Measurements from ENCODE around the gene GPRC5C. TPM values are rescaled to one million over a fixed set of nuclear protein-coding genes. Genes with fewer than 3 reads are reported as not detected.

GPRC5C gene
- total RNA-seq, 1 donor from 2014 or later, result 62.9 TPM

GRCh38 chr17:74446551-74447500 is 14.9 kb downstream of the GPRC5C start:
- intact Hi-C loops (cut with DNase I), result no loop called here
- ATAC-seq (no peak), DNase-seq (ENCODE audit: low spot score) (no peak)

GRCh38 chr17:74447628-74448159 is 15.8 kb downstream of the GPRC5C start:
- intact Hi-C loops (cut with DNase I), result no loop called here
- DNase-seq (ENCODE audit: low spot score) (no peak), ATAC-seq (no peak)

- intact Hi-C loops (cut with DNase I), result no loop called here
- ATAC-seq (peak; percentile 4), DNase-seq (ENCODE audit: low spot score) (no peak)
Measured at GRCh38 chr17:74448756-74449155, 16.9 kb downstream of the GPRC5C start.

- intact Hi-C loops (cut with DNase I), result no loop called here
- ATAC-seq (no peak), DNase-seq (ENCODE audit: low spot score) (no peak)
Measured at GRCh38 chr17:74449306-74449705, 17.4 kb downstream of the GPRC5C start.

- intact Hi-C loops (cut with DNase I), result no loop called here
- ATAC-seq (no peak), DNase-seq (ENCODE audit: low spot score) (no peak)
Measured at GRCh38 chr17:74449773-74450172, 17.9 kb downstream of the GPRC5C start.

GRCh38 chr17:74450231-74450630 is 18.3 kb downstream of the GPRC5C start:
- DNase-seq (ENCODE audit: low spot score), result no peak
- intact Hi-C loops (cut with DNase I), result no loop called here
- ATAC-seq, result no peak

GRCh38 chr17:74450925-74451403 is 19.1 kb downstream of the GPRC5C start:
- intact Hi-C loops (cut with DNase I), result no loop called here
- no peak for DNase-seq (ENCODE audit: low spot score)
- no peak for ATAC-seq

GRCh38 chr17:74451557-74451956 is 19.7 kb downstream of the GPRC5C start:
- DNase-seq (ENCODE audit: low spot score) (no peak), ATAC-seq (no peak)
- intact Hi-C loops (cut with DNase I), result no loop called here

- DNase-seq (ENCODE audit: low spot score), result no peak
- ATAC-seq, result peak; percentile 38
- intact Hi-C loops (cut with DNase I), result no loop called here
Measured at GRCh38 chr17:74452033-74452840, 20.3 kb downstream of the GPRC5C start.

- peak; percentile 6 for ATAC-seq
- intact Hi-C loops (cut with DNase I), result no loop called here
- DNase-seq (ENCODE audit: low spot score), result no peak
Measured at GRCh38 chr17:74452841-74453661, 21.2 kb downstream of the GPRC5C start.

- ATAC-seq, result peak; percentile 3
- intact Hi-C loops (cut with DNase I), result no loop called here
- DNase-seq (ENCODE audit: low spot score), result no peak
Measured at GRCh38 chr17:74453665-74454196, 21.8 kb downstream of the GPRC5C start.

- ATAC-seq (peak; percentile 94), DNase-seq (ENCODE audit: low spot score) (peak; percentile 94)
- intact Hi-C loops (cut with DNase I), result loop anchor here (5.0 kb wide), 2 partner anchors 72 to 152 kb away; no protein-coding TSS in a partner anchor
Measured at GRCh38 chr17:74454197-74455024, 22.5 kb downstream of the GPRC5C start.

GRCh38 chr17:74455025-74455545 is 23.2 kb downstream of the GPRC5C start:
- no peak for ATAC-seq
- intact Hi-C loops (cut with DNase I), result loop anchor here (5.0 kb wide), 2 partner anchors 73 to 153 kb away; no protein-coding TSS in a partner anchor
- DNase-seq (ENCODE audit: low spot score), result no peak

GRCh38 chr17:74455821-74456220 is 23.9 kb downstream of the GPRC5C start:
- ATAC-seq (no peak), DNase-seq (ENCODE audit: low spot score) (no peak)
- intact Hi-C loops (cut with DNase I), result loop anchor here (5.0 kb wide), 2 partner anchors 74 to 154 kb away; no protein-coding TSS in a partner anchor

- ATAC-seq (peak; percentile 33), DNase-seq (ENCODE audit: low spot score) (peak; percentile 90)
- intact Hi-C loops (cut with DNase I), result loop anchor here (5.0 kb wide), 2 partner anchors 75 to 155 kb away; no protein-coding TSS in a partner anchor
Measured at GRCh38 chr17:74457146-74457819, 25.4 kb downstream of the GPRC5C start.

GRCh38 chr17:74457820-74458166 is 25.9 kb downstream of the GPRC5C start:
- no peak for DNase-seq (ENCODE audit: low spot score)
- ATAC-seq, result no peak
- intact Hi-C loops (cut with DNase I), result loop anchor here (5.0 kb wide), 2 partner anchors 75 to 155 kb away; no protein-coding TSS in a partner anchor
